NCI-H1694 (cell line): ENCODE results near the gene LRRC4C.

Source experiments
- DNase-seq: peaks from one replicate; lab custom pipeline; 2025; lab: John Stamatoyannopoulos, UW

LRRC4C gene

GRCh38 chr11:41116970-41117369, 342.5 kb downstream of the LRRC4C start:
- DNase-seq = no peak

GRCh38 chr11:41115066-41115465, 344.4 kb downstream of the LRRC4C start:
- DNase-seq = no peak

- no peak for DNase-seq
Measured at GRCh38 chr11:41113160-41113559, 346.3 kb downstream of the LRRC4C start.

- no peak for DNase-seq
Measured at GRCh38 chr11:41110527-41110926, 348.9 kb downstream of the LRRC4C start.

- DNase-seq = no peak
Measured at GRCh38 chr11:41102471-41102870, 357.0 kb downstream of the LRRC4C start.

GRCh38 chr11:41099654-41100053, 359.8 kb downstream of the LRRC4C start:
- no peak for DNase-seq

- DNase-seq = no peak
Measured at GRCh38 chr11:41085123-41085522, 374.3 kb downstream of the LRRC4C start.

GRCh38 chr11:41081756-41082285, 377.6 kb downstream of the LRRC4C start:
- DNase-seq = no peak

GRCh38 chr11:41074318-41074717, 385.1 kb downstream of the LRRC4C start:
- DNase-seq = no peak

- DNase-seq = no peak
Measured at GRCh38 chr11:41065432-41065831, 394.0 kb downstream of the LRRC4C start.

GRCh38 chr11:41058138-41058537, 401.3 kb downstream of the LRRC4C start:
- DNase-seq = no peak

- DNase-seq = no peak
Measured at GRCh38 chr11:41056892-41057569, 402.4 kb downstream of the LRRC4C start.

GRCh38 chr11:41053894-41054293, 405.6 kb downstream of the LRRC4C start:
- no peak for DNase-seq

GRCh38 chr11:41051919-41052635, 407.4 kb downstream of the LRRC4C start:
- DNase-seq = no peak

GRCh38 chr11:41050791-41051190, 408.7 kb downstream of the LRRC4C start:
- no peak for DNase-seq

GRCh38 chr11:41047229-41047628, 412.2 kb downstream of the LRRC4C start:
- DNase-seq = no peak

- no peak for DNase-seq
Measured at GRCh38 chr11:41045266-41045665, 414.2 kb downstream of the LRRC4C start.

GRCh38 chr11:41044747-41045146, 414.7 kb downstream of the LRRC4C start:
- no peak for DNase-seq

GRCh38 chr11:41042688-41043087, 416.8 kb downstream of the LRRC4C start:
- DNase-seq = no peak

GRCh38 chr11:41040474-41040873, 419.0 kb downstream of the LRRC4C start:
- DNase-seq = no peak

- no peak for DNase-seq
Measured at GRCh38 chr11:41039592-41039991, 419.9 kb downstream of the LRRC4C start.

- no peak for DNase-seq
Measured at GRCh38 chr11:41031551-41032060, 427.8 kb downstream of the LRRC4C start.

GRCh38 chr11:41020259-41020658, 439.2 kb downstream of the LRRC4C start:
- DNase-seq = no peak
